Erythroblast (primary cell): ENCODE results near the gene AFF3.
"Not testable (repeated sequence)": the region's sequence is repeated elsewhere in the genome, so short reads cannot be mapped to it uniquely, and the experiment has no call there.

Experiments
- DNase-seq, 2 experiments: peaks; one replicate each; lab custom pipeline; 2025; lab: John Stamatoyannopoulos, UW
- GATA1 ChIP-seq: IDR thresholded peaks from 2 replicates; pipeline ENCODE4 v1.6.1; 2011; ENCODE audit warnings: low read depth, mild to moderate bottlenecking, control low read depth, low read length, moderate library complexity
- POLR2A ChIP-seq: IDR thresholded peaks from 2 replicates; pipeline ENCODE4 v1.6.1; 2011; ENCODE audit warnings: mild to moderate bottlenecking, low read length

AFF3 gene

DNA sequence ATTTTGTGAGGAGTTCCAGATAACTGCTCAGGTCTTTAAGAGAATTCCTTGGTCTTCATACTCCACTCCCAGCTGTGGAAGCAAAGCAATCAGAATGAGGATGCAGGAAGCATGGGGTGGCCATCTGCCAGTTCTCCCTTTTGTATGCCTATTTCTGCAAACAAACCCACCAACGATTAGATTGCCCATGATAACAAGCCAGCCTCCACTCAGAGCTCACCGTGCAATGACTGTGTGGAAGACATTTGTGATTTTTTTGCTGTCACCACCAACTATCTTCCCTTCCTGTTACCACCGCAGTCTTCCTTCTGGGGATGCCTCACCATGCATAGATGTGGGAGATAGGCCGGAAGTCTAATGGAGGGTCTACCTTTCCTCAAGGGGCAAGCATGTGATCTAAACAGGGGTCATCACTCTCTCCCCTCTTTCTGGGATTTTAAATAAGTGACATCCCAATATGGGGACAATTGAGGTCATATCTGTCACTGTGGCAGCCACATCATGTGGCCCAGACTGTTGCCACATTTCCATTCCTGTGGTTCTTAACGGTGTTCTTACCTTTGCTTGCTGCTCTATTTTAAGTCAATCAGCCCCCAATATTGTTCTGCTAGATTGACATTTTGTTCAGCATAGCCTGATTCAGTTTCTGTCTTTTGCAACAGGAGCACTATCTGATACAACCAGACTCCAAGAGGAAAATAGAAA is 4.4 kb downstream of the AFF3 start:
- DNase-seq: no peak
- TF ChIP-seq POLR2A (no peak), GATA1 (no peak)

DNA sequence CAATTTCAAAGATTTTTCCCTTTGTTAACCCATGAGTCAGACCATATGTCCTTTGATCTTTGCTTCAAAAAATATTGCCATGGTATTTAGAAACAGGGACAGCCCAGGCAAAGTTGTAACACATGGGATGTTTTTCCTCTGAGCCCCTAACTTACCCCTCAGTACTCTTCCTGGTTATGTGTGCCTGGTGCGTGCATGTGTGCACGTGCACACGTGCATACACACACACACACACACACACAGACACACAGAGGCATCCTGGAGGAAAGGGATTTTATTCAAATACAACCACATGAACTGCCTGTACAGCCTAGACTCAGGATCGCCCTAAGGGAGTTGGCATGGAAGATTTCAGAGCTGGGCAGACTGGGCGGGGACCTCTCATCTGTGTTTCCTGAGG is 5.1 kb downstream of the AFF3 start:
- DNase-seq: no peak
- TF ChIP-seq POLR2A: no peak
- no peak for TF ChIP-seq GATA1

DNA sequence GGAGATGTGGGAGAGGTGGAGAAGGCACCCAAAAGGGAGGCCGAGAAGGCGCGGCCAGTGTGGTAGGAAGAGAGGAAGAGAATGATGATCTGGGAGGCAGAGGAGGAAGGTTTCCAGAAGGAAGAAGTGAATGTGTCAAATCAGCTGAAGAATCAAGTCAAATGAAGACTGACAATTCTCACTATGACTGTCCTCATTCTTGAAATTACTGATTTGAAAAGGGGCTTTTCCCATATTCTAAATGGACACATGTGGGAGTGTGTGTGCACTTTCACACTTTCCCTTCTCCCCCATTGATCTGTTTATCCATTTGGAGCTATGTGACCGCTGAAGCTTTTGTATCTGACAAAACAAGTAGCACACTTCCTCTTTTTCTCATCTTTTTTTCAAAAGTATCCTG is 6.1 kb downstream of the AFF3 start:
- TF ChIP-seq POLR2A: no peak
- TF ChIP-seq GATA1: no peak
- no peak for DNase-seq

DNA sequence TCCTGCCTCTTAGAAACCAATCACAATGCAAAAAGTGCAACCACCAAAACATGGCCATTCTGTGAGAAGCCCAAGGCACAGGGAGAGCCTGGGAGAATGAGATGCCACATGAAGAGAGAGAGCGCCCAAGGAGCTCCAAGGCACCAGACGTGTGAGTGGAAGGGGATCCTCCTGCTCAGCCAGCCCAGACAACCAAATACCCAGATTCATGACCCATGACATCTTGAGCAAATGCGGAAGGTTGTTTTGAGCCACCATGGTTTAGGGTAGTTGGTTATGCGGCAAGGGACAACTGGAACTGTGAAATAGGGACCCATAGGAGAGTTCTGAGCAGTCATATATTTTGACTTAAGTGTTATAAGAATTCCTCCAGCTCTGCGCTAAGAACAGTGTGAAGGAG is 7.0 kb downstream of the AFF3 start:
- TF ChIP-seq POLR2A: no peak
- no peak for TF ChIP-seq GATA1
- DNase-seq: no peak

DNA sequence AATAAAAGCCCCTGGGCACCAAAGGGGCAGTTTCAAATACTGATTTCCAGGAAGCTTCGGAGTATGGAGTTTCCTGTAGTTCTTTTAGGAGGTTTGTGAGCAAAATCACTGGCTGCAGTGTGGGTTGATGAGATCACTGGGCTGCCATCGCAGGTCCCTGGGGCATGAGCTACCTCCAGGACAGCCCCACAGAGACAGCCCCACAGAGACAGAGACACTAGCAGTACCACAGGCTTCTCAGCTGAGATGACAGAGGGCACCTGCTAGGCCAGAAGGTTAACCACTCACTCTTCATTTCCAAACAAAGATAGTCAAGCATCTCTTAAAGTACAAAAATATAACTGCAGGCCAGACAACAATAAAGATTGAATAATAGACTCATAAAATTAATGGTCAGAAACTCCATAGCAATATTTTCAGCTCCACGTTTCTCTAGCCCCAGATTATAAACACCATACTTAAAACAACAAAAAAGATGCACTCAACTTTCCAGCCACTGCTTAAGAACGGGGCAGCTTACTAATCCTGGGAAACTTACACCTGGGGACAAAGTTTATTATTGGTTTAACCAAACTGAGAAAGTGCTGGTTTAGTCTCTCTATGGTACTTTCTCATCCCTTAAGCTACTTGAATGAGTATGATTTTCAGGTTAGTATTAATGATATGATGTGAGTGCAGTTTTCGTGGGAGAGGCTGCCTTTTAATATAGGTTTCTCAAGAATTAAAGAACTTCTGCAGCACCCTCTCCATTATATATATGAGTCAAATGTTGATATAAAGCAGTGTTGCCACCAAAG is 11.6 kb downstream of the AFF3 start:
- TF ChIP-seq GATA1 (no peak), POLR2A (no peak)
- DNase-seq: no peak

DNA sequence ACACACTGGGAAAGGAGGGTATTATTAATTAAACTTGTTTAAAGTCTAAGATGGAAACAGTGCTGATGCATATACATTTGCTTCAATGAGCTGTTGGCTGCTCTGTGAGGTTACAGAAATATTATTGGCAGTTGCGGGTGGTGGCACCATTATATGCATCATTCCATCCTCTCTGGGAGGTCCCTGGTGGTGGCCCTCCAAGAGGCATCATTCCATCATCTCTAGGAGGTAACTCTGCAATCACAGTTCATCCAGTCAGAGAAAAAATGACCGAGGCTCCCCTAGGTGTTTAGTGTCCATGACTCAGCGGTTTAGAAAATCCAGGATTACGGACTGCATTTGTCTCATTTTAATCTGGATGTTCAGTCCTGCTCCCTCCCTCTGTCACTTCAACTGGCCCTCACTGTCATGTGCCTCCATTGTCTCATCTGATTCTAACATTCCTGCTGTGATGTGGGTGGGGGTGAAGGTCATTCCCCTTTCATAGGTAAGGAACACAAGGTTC is 15.4 kb downstream of the AFF3 start:
- TF ChIP-seq GATA1 (no peak), POLR2A (no peak)
- DNase-seq: no peak

DNA sequence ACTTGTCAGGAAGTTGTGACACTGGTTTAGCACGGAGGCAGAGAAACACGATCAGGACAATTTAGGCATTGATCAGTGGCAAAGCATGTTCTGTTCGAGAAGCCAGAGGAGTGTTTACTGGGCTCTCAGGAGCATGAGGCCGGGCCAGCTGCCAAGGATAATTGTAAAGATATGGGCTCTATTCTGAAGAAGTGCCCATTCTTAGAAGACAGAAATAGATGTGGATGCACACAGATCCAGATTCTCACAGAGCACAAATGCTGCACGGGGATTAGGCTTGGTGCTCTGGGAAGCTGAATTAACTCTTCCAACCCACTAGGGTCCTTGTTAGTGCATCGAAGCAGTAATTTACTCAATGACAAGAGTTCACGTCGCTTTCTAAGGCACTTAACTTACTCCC is 16.2 kb downstream of the AFF3 start:
- no peak for TF ChIP-seq POLR2A
- TF ChIP-seq GATA1: no peak
- DNase-seq: no peak

DNA sequence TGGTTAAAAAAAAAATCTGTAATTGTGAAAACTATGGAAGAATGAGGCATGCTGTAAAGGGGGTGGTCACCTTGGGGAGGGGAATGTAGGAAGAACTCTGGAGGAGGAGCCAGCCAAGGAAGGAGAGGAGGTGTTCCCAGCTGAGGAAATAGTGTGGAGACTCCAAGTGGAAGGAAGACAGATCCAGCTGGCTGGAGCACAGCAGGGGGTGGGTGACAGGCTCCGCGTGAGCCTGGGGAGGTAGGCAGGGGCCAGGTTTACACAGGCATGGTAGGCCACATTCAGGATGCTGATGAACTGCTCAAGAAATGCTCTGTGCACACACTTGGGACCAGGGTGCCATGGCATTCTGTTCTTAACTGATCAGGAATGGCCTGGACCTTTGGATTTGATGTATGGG is 16.8 kb downstream of the AFF3 start:
- no peak for TF ChIP-seq POLR2A
- TF ChIP-seq GATA1: no peak
- no peak for DNase-seq

DNA sequence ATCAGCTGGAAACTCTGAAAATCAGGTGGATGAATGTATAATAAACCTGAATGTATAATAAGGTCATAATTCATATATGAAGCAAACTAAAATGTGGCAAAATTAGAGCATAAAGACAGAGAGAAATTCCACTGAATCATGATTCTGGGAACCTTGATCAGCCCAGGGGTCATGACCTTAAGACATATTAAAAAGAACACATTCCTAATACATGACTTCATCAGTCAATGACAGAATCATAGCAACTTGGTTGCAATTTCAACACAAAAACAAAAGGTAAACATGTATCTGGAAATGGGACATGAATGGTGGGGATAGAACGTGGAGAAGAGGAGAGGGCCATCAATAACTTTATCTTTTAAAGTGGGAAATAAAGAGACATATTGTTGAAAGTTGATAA is 17.6 kb downstream of the AFF3 start:
- no peak for DNase-seq
- TF ChIP-seq GATA1 (no peak), POLR2A (no peak)

DNA sequence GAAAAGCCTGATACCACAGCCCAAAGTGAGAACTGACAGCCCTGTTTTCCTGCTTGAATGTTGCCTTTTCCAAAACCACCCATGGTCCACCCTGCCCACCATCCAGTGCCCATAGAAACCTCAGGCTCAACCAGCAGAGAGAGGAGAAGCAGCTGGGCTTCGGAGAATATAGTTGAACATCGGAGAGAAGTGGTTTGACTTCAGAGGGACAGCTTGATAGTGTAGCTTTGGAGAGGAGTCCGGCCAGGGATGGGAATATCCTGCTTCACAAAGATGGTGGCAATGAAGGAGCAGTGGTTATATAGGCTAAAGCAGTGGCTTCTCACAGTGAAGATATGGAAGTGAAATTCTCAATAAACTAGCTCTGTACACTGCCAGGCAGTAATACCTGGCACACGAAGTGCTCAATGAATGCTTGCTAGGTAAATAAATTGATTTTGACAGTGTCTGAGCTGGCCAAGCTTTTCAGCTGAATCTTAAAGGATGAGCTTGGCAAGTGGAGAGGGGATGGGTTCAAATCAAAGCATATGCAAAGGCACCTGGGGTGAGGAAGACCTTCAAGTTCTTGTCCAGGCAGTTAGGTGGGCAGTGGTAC is 21.2 kb downstream of the AFF3 start:
- TF ChIP-seq POLR2A: no peak
- TF ChIP-seq GATA1: no peak
- DNase-seq: no peak

DNA sequence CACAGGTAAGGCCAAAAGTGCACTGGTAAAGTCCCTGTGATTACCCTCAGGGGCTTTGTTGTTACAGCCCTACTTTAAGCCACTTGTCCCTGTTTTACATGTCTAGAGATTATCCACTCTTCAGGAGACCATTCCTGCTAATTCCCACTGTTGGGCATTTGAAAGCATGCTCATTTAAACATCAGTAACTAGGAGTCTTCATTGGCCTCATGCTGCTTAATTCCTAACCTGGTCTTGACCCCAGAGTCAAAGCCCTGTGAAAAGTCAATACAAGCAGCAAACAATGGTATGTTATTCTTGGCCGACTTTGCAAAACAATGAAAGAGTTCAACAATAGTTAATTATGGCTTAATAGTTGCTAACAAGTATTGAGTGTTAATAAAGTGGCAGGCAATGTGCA is 23.2 kb downstream of the AFF3 start:
- no peak for TF ChIP-seq GATA1
- TF ChIP-seq POLR2A: no peak
- DNase-seq: no peak

DNA sequence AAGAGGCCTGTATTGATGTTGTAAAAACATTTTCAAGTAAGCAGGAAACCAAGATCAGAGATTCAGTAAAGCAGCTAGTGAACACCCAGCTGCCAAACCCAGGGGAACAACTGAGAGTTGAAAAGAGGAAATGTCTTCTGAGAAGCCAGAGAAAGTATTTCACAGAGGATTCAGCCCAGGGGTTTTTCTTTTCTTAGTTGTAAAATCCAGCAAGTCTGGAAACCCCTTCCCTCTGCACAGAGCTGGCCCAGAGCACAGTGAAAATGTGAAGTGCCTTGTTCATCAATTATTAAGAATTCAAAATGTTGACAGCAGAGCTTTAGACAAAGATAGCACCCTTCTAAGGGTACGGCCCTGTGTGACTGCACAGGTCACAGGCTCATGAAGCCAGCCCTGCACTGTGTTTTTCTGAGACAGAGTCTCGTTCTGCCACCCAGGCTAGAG is 28.4 kb downstream of the AFF3 start:
- TF ChIP-seq GATA1 (no peak), POLR2A (no peak)
- no peak for DNase-seq

DNA sequence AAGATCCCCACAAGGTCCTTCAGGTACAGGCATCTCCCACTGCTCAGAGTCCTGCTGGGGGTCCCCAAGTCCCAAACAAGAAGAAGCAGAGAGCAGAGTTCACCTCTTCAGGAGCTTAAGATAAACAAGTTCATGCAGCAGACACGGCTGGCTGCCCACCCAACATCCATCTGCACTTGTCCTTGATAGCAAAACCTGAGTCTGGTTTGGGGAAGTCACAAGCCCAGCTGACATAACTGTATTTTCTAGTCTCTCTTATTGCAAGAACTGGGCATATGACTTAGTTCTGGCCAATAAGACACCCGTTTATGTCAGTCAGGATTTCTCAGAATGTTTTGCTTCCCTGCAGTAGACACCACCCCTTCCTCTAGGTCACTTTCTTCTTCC is 31.8 kb downstream of the AFF3 start:
- no peak for DNase-seq
- TF ChIP-seq GATA1 (no peak), POLR2A (no peak)

DNA sequence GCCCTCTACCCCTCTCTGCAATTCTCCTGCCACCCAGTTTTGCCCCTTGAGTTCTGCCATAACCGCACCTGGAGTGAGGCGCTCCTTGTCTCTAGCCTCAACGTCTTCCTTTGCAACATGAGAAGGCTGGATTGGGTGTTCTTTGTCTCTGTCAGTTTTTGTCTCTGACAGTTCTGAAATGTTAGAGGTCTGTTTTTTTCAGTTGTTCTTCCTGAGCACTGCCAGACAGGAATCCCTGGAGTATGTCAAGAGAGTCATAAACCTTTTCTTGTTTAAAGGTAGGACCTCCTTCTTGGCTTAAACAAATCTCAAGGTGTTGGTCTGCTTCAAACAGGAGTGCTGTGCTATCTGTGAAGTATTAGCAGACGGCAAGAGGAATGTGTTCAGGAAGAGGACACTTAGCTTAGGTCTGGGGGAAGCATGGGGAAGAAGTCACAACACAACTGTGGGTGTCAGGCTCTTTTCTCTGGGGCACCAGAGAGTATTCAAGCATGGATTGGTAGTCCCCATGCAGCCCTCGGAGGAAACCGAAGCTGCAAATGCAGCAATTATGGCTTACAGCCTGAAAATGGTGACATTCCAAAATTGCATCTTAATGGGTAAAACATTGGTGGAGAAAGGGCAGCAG is 32.3 kb downstream of the AFF3 start:
- DNase-seq: no peak
- TF ChIP-seq POLR2A (no peak), GATA1 (no peak)

DNA sequence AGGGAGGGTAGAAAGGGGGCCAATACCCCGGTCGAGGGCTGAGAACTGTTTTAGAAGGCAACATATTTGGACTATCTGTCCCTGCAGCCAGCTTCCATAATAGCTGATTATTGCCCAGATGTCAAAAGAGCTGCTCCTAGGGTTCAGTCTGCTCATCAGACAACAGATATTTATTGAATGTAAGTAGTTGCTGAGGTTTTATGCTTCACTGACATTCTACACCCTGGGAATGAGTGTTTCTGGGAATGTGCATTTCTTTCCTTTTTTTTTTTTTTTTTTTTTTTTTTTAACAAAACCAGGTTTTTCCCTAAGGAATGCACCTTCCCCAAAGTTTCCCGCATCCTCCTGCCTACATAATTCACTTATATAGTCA is 33.8 kb downstream of the AFF3 start:
- not testable (repeated sequence) for DNase-seq
